Activated CD4-positive, alpha-beta T cell treated with anti-CD3 and anti-CD28 coated beads for 36 hours (primary cell): ENCODE measurements around the gene RASAL1. TPM values are rescaled to one million over a fixed set of nuclear protein-coding genes. Genes with fewer than 3 reads are reported as not detected.

ENCODE experiments used
- ATAC-seq: fragments of 200-7000 bp; cut with Tn5 transposase; one replicate; pipeline ENCODE4 v1.10.0; 2021; ENCODE audit warnings: mild to moderate bottlenecking, moderate library complexity
- CTCF ChIA-PET: fragments of 350-600 bp; sonication (Branson Sonifier 250); formaldehyde crosslinking; loops from one replicate; lab custom pipeline; 2021; ENCODE audit warnings: antibody characterized with exemption; lab: Charles Lee
- POLR2A ChIA-PET: fragments of 350-600 bp; sonication (Branson Sonifier 250); formaldehyde crosslinking; loops from one replicate; lab custom pipeline; 2021; ENCODE audit warnings: antibody characterized with exemption, inconsistent platforms; lab: Charles Lee
- DNase-seq: peaks from one replicate; pipeline ENCODE4 v3.0.0-alpha.2; 2020
- H3K27ac Mint-ChIP-seq: one replicate; pipeline ENCODE4 v1.8.0; 2021; ENCODE audit warnings: mixed read lengths
- H3K27me3 Mint-ChIP-seq: one replicate; pipeline ENCODE4 v1.8.0; 2021; ENCODE audit warnings: mixed read lengths
- H3K36me3 Mint-ChIP-seq: one replicate; pipeline ENCODE4 v1.8.0; 2021; ENCODE audit warnings: low read depth, mixed read lengths
- H3K4me1 Mint-ChIP-seq: one replicate; pipeline ENCODE4 v1.8.0; 2021; ENCODE audit warnings: mixed read lengths
- H3K4me3 Mint-ChIP-seq: one replicate; pipeline ENCODE4 v1.8.0; 2021; ENCODE audit warnings: mild to moderate bottlenecking, moderate library complexity, mixed read lengths
- H3K9me3 Mint-ChIP-seq: one replicate; pipeline ENCODE4 v1.8.0; 2021; ENCODE audit warnings: low read depth, mixed read lengths
- intact Hi-C, 2 experiments: fragments of 100-400 bp; cut with DNase I in 1 of 2; cut with micrococcal nuclease in 1 of 2; formaldehyde crosslinking; loops; one replicate each; pipeline versions ENCODE4 v1.14.2 to v1.15.1; 2022 to 2024; cut with DNase I, micrococcal nuclease
- microRNA-seq: library from miRNA; unstranded; fragments of <30 nt; microRNA quantifications from one replicate; pipeline ENCODE4 v1.2.0, GENCODE V29; 2021; ENCODE audit warnings: borderline replicate concordance
- total RNA-seq, 2 experiments: library from RNA; stranded (reverse); gene quantifications; one replicate each; pipeline ENCODE4 v1.2.3, GENCODE V29; 2021

The RASAL1 gene
- total RNA-seq, 2 experiments from 2014 or later, result 9.0 to 10.6 TPM

DNA sequence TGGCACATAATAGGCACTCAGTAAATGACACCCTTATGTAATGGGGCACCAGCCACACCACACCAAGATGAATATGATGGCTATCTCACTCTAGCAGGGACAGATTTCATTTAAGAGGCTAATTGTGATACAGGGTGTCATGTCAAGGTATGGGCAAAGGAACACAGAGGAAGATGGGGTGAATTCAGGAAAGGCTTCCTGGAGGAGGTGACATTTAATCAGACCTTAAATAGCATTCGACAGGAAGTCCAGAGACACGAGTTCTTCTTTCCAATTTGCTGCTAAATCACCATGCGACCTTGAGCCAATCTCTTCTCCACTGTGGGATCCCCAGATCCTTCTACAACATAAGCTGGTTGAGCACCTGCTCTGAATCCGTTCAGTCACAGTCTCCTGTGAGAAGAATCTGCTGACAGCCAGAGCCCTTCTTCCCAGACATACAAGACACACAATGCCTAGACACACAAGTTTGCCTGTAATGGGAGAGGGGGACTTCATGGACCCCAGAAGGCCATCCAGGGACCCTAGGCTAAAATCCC, 80.5 kb downstream of the RASAL1 start:
- no peak overlapping the region for H3K27ac Mint-ChIP-seq
- ChIA-PET POLR2A (no interaction called here), CTCF (interaction anchor here (0.7 to 1.3 kb wide), 7 partner anchors 10 to 185 kb away, joined by 3 to 5 read pairs (median 3); no protein-coding TSS in a partner anchor)
- intact Hi-C loops, result no loop called here
- ATAC-seq (no peak), DNase-seq (no peak)
- no peak overlapping the region for H3K4me3 Mint-ChIP-seq
- H3K36me3 Mint-ChIP-seq, result no peaks in the 10 kb centered on the region
- peaks cover 27% of the 10 kb centered on the region for H3K4me1 Mint-ChIP-seq
- H3K9me3 Mint-ChIP-seq, result no peaks in the 10 kb centered on the region
- H3K27me3 Mint-ChIP-seq, result no peaks in the 10 kb centered on the region

DNA sequence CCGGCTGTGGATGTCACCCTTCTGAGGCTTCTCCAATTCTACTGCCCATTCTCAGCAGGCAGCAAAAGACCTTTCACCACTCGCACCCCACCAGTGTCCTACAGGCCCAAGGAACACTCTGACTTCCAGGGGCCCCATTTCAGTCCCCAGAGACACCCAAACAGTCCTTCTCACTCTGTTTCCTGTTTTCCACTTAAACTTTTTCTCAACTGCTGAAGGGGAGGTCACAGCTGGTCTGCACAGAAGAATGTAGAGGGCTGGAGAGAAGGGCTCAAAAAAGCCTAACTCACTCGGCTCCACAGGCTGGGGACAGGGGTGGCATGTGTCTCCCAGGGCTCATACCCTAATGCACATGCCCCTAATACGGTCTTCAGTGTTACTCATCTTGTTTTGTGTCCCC, 83.2 kb downstream of the RASAL1 start:
- ATAC-seq (no peak), DNase-seq (no peak)
- H3K27me3 Mint-ChIP-seq, result no peaks in the 10 kb centered on the region
- intact Hi-C loops, result no loop called here
- no peak overlapping the region for H3K27ac Mint-ChIP-seq
- POLR2A ChIA-PET, result no interaction called here
- no peaks in the 10 kb centered on the region for H3K36me3 Mint-ChIP-seq
- peaks cover 31% of the 10 kb centered on the region for H3K4me1 Mint-ChIP-seq
- CTCF ChIA-PET, result interaction anchor here (0.6 to 2.4 kb wide), 4 partner anchors 122 to 665 kb away, joined by 3 to 8 read pairs (median 5); no protein-coding TSS in a partner anchor
- no peaks in the 10 kb centered on the region for H3K9me3 Mint-ChIP-seq
- H3K4me3 Mint-ChIP-seq, result no peak overlapping the region

DNA sequence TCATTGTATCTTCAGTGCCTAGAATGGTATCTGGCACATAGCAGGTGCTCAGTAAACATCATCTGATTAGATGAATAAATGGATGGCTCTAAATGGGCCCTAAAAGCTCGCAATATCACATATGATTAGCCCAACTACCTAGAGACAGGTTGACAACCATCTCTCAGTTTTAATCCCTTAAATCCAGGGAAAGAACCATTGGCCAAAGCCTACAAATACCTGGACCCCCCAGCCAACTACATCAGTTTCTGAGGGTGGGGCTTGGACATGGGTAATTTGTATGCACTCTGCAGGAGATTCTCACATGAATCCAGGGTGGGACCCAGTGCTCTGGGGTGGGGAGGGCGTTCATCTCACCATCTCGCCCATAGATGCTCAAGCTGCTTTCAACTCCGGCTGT, 83.8 kb downstream of the RASAL1 start:
- no peak overlapping the region for H3K27ac Mint-ChIP-seq
- H3K36me3 Mint-ChIP-seq, result no peaks in the 10 kb centered on the region
- ChIA-PET CTCF (interaction anchor here (0.6 to 2.4 kb wide), 3 partner anchors 68 to 664 kb away, joined by 3 to 8 read pairs (median 3); no protein-coding TSS in a partner anchor), POLR2A (no interaction called here)
- ATAC-seq (no peak), DNase-seq (no peak)
- intact Hi-C loops, result no loop called here
- peaks cover 31% of the 10 kb centered on the region for H3K4me1 Mint-ChIP-seq
- H3K4me3 Mint-ChIP-seq, result no peak overlapping the region
- no peaks in the 10 kb centered on the region for H3K27me3 Mint-ChIP-seq
- no peaks in the 10 kb centered on the region for H3K9me3 Mint-ChIP-seq

DNA sequence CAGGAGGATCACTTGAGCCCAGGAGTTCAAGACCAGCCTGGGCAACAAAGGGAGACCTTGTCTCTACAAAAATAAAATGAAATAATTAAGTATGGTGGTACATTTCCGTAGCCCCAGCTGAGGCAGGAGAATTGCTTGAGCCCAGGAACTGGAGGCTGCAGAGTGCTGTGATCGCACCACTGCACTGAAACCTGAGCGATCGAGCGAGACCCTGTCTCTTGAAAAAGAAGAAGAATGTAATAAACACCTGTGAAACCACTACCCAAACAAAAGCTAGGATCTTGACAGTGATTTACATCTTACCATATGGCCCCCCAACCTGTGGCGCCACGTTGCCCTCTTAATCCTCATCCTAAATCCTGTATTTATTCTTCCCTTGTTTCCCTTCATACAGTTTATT, 84.8 kb downstream of the RASAL1 start:
- Mint-ChIP-seq H3K36me3 (no peaks in the 10 kb centered on the region), H3K9me3 (no peaks in the 10 kb centered on the region), H3K4me1 (peaks cover 27% of the 10 kb centered on the region), H3K27me3 (no peaks in the 10 kb centered on the region), H3K4me3 (no peak overlapping the region), H3K27ac (no peak overlapping the region)
- DNase-seq, result no peak
- ATAC-seq, result no peak
- ChIA-PET POLR2A (no interaction called here), CTCF (interaction anchor here (0.6 to 2.4 kb wide), 4 partner anchors 57 to 123 kb away, joined by 3 to 8 read pairs (median 4); no protein-coding TSS in a partner anchor)
- intact Hi-C loops, result no loop called here

DNA sequence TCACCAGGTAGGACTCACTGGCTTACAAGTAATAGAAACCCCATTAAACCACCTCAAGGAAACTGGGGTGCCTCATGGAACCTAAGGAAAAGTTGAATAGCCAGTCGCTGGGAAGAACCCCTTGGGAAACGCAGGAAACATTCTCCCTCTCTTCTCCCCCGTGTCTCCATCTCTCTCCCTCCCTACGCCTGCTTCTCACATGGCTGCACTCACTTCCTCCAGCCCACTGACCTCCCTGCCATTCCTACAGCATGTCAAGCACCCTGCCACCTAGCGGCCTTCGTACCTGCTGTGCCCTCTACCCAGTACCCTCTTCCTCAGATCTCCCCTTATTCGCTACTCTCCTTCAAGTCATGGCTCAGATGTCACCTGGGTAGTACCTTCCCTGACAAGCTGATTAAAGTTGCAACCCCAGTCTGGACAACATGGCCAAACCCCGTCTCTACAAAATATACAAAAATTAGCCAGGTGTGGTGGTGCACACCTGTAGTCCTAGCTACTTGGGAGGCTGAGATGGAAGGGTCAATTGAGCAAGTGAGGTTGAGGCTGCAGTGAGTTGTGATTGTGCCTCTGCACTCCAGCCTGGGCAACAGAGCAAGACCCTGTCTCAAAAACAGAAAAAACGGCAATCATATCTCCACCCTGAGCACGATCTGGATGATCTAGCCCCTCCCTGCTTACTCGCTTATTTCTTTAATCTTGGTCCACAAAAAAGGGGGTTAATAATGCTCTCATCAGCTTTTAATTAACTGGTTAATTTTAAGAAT, 85.4 kb downstream of the RASAL1 start:
- no peaks in the 10 kb centered on the region for H3K9me3 Mint-ChIP-seq
- H3K4me3 Mint-ChIP-seq, result no peak overlapping the region
- ChIA-PET CTCF (interaction anchor here (1.3 to 2.8 kb wide), 8 partner anchors 46 to 158 kb away, joined by 3 to 30 read pairs (median 6); no protein-coding TSS in a partner anchor), POLR2A (no interaction called here)
- peaks cover 25% of the 10 kb centered on the region for H3K4me1 Mint-ChIP-seq
- intact Hi-C loops, result loop anchor here in 1 of 2 experiments (10.0 kb wide), 1 partner anchor 865 kb away; no protein-coding TSS in a partner anchor
- no peaks in the 10 kb centered on the region for H3K36me3 Mint-ChIP-seq
- ATAC-seq, result no peak
- H3K27me3 Mint-ChIP-seq, result no peaks in the 10 kb centered on the region
- no peak for DNase-seq
- H3K27ac Mint-ChIP-seq, result peak overlapping the region; percentile 7

Small RNAs within 50 kb of the gene (microRNA-seq; reads per million reads assigned to microRNA genes)
- 1.4 reads per million for gene MIR7106

Other genes with a start within 250 kb of the RASAL1 start
- 10 to 100 TPM; 50.5 to 52.8 TPM for gene OAS1, start 228.8 kb downstream of the RASAL1 start, total RNA-seq
- gene OAS3, start 197.3 kb downstream of the RASAL1 start, total RNA-seq, result 10 to 100 TPM; 32.1 to 35.3 TPM
- 100 to 1,000 TPM; 148 to 278 TPM for gene OAS2, start 157.2 kb downstream of the RASAL1 start, total RNA-seq
- 10 to 100 TPM; 12.0 to 12.9 TPM for gene DTX1, start 79.0 kb downstream of the RASAL1 start, total RNA-seq
- 1 to 10 TPM in 1 of 2 experiments, under 1 TPM in 1; 0.86 to 1.1 TPM for gene CFAP73, start 14.0 kb upstream of the RASAL1 start, total RNA-seq
- gene DDX54, start 49.7 kb upstream of the RASAL1 start, total RNA-seq, result 100 to 1,000 TPM; 118 to 132 TPM
- gene RITA1, start 50.0 kb upstream of the RASAL1 start, total RNA-seq, result 10 to 100 TPM; 23.4 to 25.7 TPM
- gene TPCN1, start 85.7 kb upstream of the RASAL1 start, total RNA-seq, result 10 to 100 TPM; 35.5 to 37.0 TPM
- gene SLC8B1, start 199.3 kb upstream of the RASAL1 start, total RNA-seq, result 10 to 100 TPM; 17.9 to 19.4 TPM
- gene PLBD2, start 222.8 kb upstream of the RASAL1 start, total RNA-seq, result 10 to 100 TPM; 13.7 to 17.3 TPM